Smooth muscle cell (in vitro differentiated cells): ENCODE measurements around the gene LIN9. TPM values are rescaled to one million over a fixed set of nuclear protein-coding genes. Genes with fewer than 3 reads are reported as not detected.

Experiments
- DNase-seq: peaks from one replicate; lab custom pipeline; 2025; ENCODE audit not compliant: unreplicated experiment; lab: John Stamatoyannopoulos, UW
- H2AFZ ChIP-seq: fragments of 200-600 bp; sonication (generic); 2 replicates; pipeline ENCODE4 v1.6.0; 2016; ENCODE audit warnings: antibody characterized with exemption, low read depth, mild to moderate bottlenecking
- H3F3A ChIP-seq: fragments of 200-600 bp; sonication (generic); 2 replicates; pipeline ENCODE4 v1.6.0; 2017; ENCODE audit warnings: antibody characterized with exemption, low read depth
- H3K27ac ChIP-seq: fragments of 200-600 bp; sonication (generic); 2 replicates; pipeline ENCODE4 v1.5.1; 2016; ENCODE audit warnings: low read depth, mild to moderate bottlenecking
- H3K27me3 ChIP-seq: fragments of 200-600 bp; sonication (generic); 2 replicates; pipeline ENCODE4 v1.6.1; 2016; ENCODE audit warnings: low read depth, mild to moderate bottlenecking
- H3K36me3 ChIP-seq: fragments of 200-600 bp; sonication (generic); 2 replicates; pipeline ENCODE4 v1.5.1; 2016; ENCODE audit warnings: low read depth
- H3K4me1 ChIP-seq: fragments of 200-600 bp; sonication (generic); 2 replicates; pipeline ENCODE4 v1.5.1; 2016; ENCODE audit warnings: low read depth
- H3K4me2 ChIP-seq: fragments of 200-600 bp; sonication (generic); 2 replicates; pipeline ENCODE4 v1.6.0; 2016; ENCODE audit warnings: mild to moderate bottlenecking
- H3K4me3 ChIP-seq: fragments of 200-600 bp; sonication (generic); 2 replicates; pipeline ENCODE4 v1.5.1; 2016; ENCODE audit warnings: mild to moderate bottlenecking
- H3K79me2 ChIP-seq: fragments of 200-600 bp; sonication (generic); 2 replicates; pipeline ENCODE4 v1.6.0; 2016; ENCODE audit warnings: low read depth, mild to moderate bottlenecking
- H3K9ac ChIP-seq: fragments of 200-600 bp; sonication (generic); 2 replicates; pipeline ENCODE4 v1.6.0; 2016; ENCODE audit warnings: low read depth
- H3K9me3 ChIP-seq: fragments of 200-600 bp; sonication (generic); replicated peaks from 2 replicates; pipeline ENCODE4 v1.5.1; 2016; ENCODE audit warnings: low read depth
- H4K20me1 ChIP-seq: fragments of 200-600 bp; sonication (generic); 2 replicates; pipeline ENCODE4 v1.6.0; 2016; ENCODE audit warnings: low read depth
- CTCF ChIP-seq: fragments of 200-600 bp; sonication (generic); IDR thresholded peaks from 2 replicates; pipeline ENCODE4 v1.5.1; 2017; ENCODE audit warnings: borderline replicate concordance, mild to moderate bottlenecking, antibody characterized with exemption; ENCODE audit not compliant: insufficient read depth, poor library complexity, severe bottlenecking
- WGBS: methylation state at CpG from one replicate; pipeline ENCODE4 v1.1.7; 2016; ENCODE audit warnings: low lambda C conversion rate; 5-methylcytosine and 5-hydroxymethylcytosine counted together
- polyA plus RNA-seq: library from polyadenylated mRNA; unstranded; fragments of >200 nt; fragmentation: Nextera tagmentation; extraction: Ambion mirVana; gene quantifications from 2 replicates; pipeline ENCODE4 v1.2.1, GENCODE V29; 2016
- total RNA-seq: library from RNA; depleted of rRNA; stranded (reverse); fragments of >200 nt; gene quantifications from 2 replicates; pipeline ENCODE4 v1.2.3, GENCODE V29; 2014

The LIN9 gene
- total and polyA plus RNA-seq, 2 experiments from 2014 or later = 3.7 to 7.8 TPM

DNA sequence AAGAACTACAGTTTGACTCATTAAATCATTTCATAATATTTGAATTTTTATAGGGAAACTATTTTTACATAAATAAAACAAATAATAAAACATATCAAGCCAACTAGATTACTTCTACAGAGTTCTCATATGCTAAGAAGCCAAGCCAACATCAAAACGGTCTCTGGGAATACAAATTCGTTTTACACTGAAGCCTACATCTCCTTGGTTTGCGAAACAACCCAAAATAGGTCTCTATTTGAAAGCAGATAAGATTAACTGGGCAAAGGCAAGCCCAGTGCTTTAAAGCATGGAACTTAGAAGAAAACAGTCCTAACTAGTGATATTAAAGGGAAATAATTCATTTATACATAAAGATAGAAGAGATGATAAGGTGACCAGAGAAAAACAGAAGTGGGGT lies 60.2 kb downstream of the LIN9 start:
- H3K9me3 ChIP-seq = no peaks in the 10 kb centered on the region
- H3K27ac ChIP-seq = no peak overlapping the region
- no peaks in the 10 kb centered on the region for H3K79me2 ChIP-seq
- no peaks in the 10 kb centered on the region for H3K36me3 ChIP-seq
- H3K4me1 ChIP-seq = no peaks in the 10 kb centered on the region
- TF ChIP-seq CTCF = no peak
- no peaks in the 10 kb centered on the region for H3F3A ChIP-seq
- no peak for DNase-seq
- H3K27me3 ChIP-seq = no peaks in the 10 kb centered on the region
- no peak overlapping the region for H3K9ac ChIP-seq
- H3K4me2 ChIP-seq = no peak overlapping the region
- WGBS = 78% methylated on average over 3 of the region's 3 CpGs
- no peak overlapping the region for H3K4me3 ChIP-seq
- H4K20me1 ChIP-seq = no peaks in the 10 kb centered on the region
- no peak overlapping the region for H2AFZ ChIP-seq

- no peak overlapping the region for H2AFZ ChIP-seq
- H4K20me1 ChIP-seq = no peaks in the 10 kb centered on the region
- no peaks in the 10 kb centered on the region for H3K36me3 ChIP-seq
- H3K4me2 ChIP-seq = no peak overlapping the region
- no peaks in the 10 kb centered on the region for H3K9me3 ChIP-seq
- H3K4me1 ChIP-seq = no peaks in the 10 kb centered on the region
- H3K27ac ChIP-seq = no peak overlapping the region
- WGBS = 78% methylated on average over 2 of the region's 2 CpGs
- H3K9ac ChIP-seq = no peak overlapping the region
- H3K4me3 ChIP-seq = no peak overlapping the region
- H3K27me3 ChIP-seq = no peaks in the 10 kb centered on the region
- no peaks in the 10 kb centered on the region for H3K79me2 ChIP-seq
- DNase-seq = no peak
- H3F3A ChIP-seq = no peaks in the 10 kb centered on the region
- TF ChIP-seq CTCF = no peak
Observed at GRCh38 chr1:226248091-226248490, 60.9 kb downstream of the LIN9 start.

- Histone ChIP-seq H2AFZ (no peak overlapping the region), H3K4me1 (no peaks in the 10 kb centered on the region), H3K9me3 (no peaks in the 10 kb centered on the region), H3K27me3 (no peaks in the 10 kb centered on the region), H3K27ac (no peak overlapping the region), H3K9ac (no peak overlapping the region), H4K20me1 (no peaks in the 10 kb centered on the region), H3K4me3 (no peak overlapping the region), H3K4me2 (no peak overlapping the region), H3F3A (no peaks in the 10 kb centered on the region), H3K79me2 (no peaks in the 10 kb centered on the region), H3K36me3 (no peaks in the 10 kb centered on the region)
- no peak for DNase-seq
- WGBS = 95% methylated on average over 3 of the region's 3 CpGs
- no peak for TF ChIP-seq CTCF
Observed at GRCh38 chr1:226239421-226239820, 69.5 kb downstream of the LIN9 start.

- Histone ChIP-seq H4K20me1 (no peaks in the 10 kb centered on the region), H2AFZ (no peak overlapping the region), H3K9me3 (no peaks in the 10 kb centered on the region), H3K4me3 (no peak overlapping the region), H3F3A (no peaks in the 10 kb centered on the region), H3K4me1 (no peaks in the 10 kb centered on the region), H3K27ac (no peak overlapping the region), H3K9ac (no peak overlapping the region), H3K4me2 (no peak overlapping the region), H3K27me3 (no peaks in the 10 kb centered on the region), H3K79me2 (no peaks in the 10 kb centered on the region), H3K36me3 (no peaks in the 10 kb centered on the region)
- WGBS = 87% methylated on average over 1 of the region's 1 CpG
- DNase-seq = no peak
- TF ChIP-seq CTCF = no peak
Observed at GRCh38 chr1:226236826-226237225, 72.1 kb downstream of the LIN9 start.
